Measurements from ENCODE around the gene PRPS1L1.

PRPS1L1 gene

GRCh38 chr7:18030758-18031157 lies 3.1 kb upstream of the PRPS1L1 start:
- TF ChIP-seq CTCF (IDR thresholded peaks at IDR 0.05) = no peak
- H3K36me3 ChIP-seq = no peaks in the 10 kb centered on the region

DNA sequence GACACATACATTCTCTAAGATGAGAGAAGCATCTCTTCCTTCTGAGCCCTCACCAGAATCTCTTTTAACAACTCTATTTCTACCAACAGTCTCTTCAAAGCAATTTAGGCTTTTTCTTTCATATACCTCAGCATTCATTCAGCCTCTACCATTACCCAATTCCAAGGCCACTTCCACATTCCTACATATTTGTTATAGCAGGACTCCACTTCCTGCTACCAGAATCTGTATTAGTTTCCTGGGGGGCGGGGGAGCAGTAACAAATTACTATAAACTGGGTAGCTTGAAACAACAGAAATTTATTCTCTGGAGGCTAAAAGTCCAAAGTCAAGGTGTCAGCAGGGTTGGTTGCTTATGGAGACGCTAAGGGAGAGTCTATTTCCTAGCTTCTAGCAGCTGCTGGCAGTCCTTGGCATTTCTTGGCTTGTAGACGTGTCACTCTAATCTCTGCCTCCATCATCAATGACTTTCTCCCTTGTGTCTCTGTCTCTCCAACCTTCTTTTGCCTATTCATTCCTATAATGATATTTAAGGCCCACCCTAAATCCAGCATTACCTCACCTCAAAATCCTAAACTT lies 7.4 kb downstream of the PRPS1L1 start:
- no peak overlapping the region for H3K4me3 ChIP-seq (ENCODE audit: low read depth in 1 of 2, low read length in 1 of 2)
- TF ChIP-seq CTCF (IDR thresholded peaks at IDR 0.05) = no peak
- no peaks in the 10 kb centered on the region for H3K36me3 ChIP-seq
- H3K27me3 ChIP-seq = no peaks in the 10 kb centered on the region
- no peak overlapping the region for H3K27ac ChIP-seq
- H3K9me3 ChIP-seq = no peaks in the 10 kb centered on the region
- H3K4me1 ChIP-seq (ENCODE audit: control insufficient read depth in 1 of 2, insufficient read depth in 1 of 2, low read depth in 1 of 2, low read length in 1 of 2) = no peaks in the 10 kb centered on the region

More at GRCh38 chr7:18030758-18031157, 3.1 kb upstream of the PRPS1L1 start:
- no peak overlapping the region for H3K4me3 ChIP-seq (ENCODE audit: low read depth in 1 of 2, low read length in 1 of 2)
- H3K9me3 ChIP-seq = no peaks in the 10 kb centered on the region
- H3K4me1 ChIP-seq (ENCODE audit: control insufficient read depth in 1 of 2, insufficient read depth in 1 of 2, low read depth in 1 of 2, low read length in 1 of 2) = no peaks in the 10 kb centered on the region
- H3K27ac ChIP-seq = no peak overlapping the region
- no peaks in the 10 kb centered on the region for H3K27me3 ChIP-seq

GRCh38 chr7:18019555-18019954 lies 8.1 kb downstream of the PRPS1L1 start:
- no peaks in the 10 kb centered on the region for H3K9me3 ChIP-seq
- H3K4me1 ChIP-seq (ENCODE audit: control insufficient read depth in 1 of 2, insufficient read depth in 1 of 2, low read depth in 1 of 2, low read length in 1 of 2) = no peaks in the 10 kb centered on the region
- H3K27me3 ChIP-seq = no peaks in the 10 kb centered on the region
- H3K36me3 ChIP-seq = no peaks in the 10 kb centered on the region
- TF ChIP-seq CTCF (IDR thresholded peaks at IDR 0.05) = no peak
- no peak overlapping the region for H3K4me3 ChIP-seq (ENCODE audit: low read depth in 1 of 2, low read length in 1 of 2)
- H3K27ac ChIP-seq = no peak overlapping the region

DNA sequence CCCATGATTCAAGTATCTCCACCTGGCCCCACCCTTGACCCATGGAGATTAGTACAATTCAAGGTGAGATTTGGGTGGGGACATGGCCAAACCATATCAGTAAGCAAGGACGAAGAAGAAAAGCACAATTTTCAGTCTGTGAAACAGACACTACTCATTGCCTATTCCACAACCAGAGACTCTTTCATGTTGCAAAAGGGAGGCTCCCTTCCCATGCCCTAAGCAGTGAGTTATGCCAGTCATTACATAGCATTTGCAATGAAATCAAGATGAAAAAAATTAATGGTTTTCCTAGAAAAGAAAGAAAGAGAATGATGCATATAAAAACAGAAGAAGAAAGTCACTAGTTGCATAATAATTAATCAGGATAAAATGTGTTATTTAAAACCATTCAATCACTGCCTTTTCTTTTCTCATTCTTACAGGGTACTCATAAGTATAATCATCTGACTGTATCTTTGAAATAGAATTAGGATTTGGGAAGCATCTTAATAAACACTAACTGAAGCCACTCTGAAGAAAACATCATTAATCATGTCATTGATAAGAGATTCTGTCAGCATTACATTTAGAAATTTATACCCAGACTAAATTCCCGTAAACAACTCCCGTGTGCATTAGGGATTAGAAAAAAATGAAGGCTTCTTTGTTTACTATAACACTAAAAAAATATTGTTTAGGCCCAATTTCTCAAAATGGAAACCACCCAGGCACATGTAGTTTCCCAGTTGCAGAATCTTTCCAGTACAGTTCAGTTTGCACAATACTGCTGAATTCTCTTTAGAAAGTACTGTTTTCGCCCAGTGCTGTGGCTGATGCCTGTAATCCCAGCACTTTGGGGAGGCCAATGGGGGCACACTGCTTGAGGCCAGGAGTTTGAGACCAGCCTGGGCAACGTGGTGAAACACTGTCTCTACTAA lies 9.1 kb downstream of the PRPS1L1 start:
- Histone ChIP-seq H3K4me1 (ENCODE audit: control insufficient read depth in 1 of 2, insufficient read depth in 1 of 2, low read depth in 1 of 2, low read length in 1 of 2) (no peaks in the 10 kb centered on the region), H3K27me3 (no peaks in the 10 kb centered on the region), H3K27ac (no peak overlapping the region), H3K9me3 (no peaks in the 10 kb centered on the region), H3K36me3 (no peaks in the 10 kb centered on the region), H3K4me3 (ENCODE audit: low read depth in 1 of 2, low read length in 1 of 2) (no peak overlapping the region)
- no peak for TF ChIP-seq CTCF (IDR thresholded peaks at IDR 0.05)

DNA sequence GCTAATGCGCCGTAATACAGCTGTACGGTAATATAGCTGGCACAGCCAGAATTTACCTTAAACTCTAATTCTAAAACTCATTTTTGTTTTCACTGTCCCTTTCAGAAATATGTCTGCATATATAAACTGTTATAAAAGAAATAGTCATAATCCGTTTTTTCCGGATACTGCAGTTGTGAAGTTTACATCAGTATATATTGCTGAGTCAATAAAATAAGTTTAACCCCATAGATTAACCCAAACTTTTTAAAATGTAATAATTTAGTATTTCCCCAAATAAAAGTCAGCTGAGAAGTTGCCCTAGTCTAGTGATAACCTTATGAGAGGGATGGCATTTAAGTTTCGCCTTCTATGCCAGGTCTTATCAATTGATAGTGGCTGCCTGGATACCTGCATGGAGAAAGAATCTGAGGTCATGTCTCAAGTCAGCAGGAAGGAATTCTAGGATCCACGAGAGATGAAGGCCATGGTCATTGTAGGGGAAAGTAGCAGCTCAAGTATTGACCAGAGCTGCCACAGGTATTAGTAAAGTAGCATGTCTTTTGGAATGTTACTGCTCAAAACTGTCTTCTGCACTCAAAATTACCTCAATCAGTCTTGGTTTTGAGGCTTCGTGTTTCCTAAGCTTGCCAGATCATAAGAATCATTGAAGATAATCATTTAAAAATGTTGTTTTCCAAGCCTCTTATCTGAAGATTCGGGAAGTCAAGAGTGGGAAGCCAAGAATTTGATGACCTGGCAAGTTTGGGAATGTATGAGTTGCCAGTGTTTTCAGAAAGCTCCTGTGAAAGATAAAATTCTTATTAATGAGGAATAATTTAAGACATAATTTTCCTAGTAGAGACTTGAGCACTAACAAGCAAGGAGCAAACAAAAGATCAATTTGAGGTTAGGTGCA lies 10.8 kb downstream of the PRPS1L1 start:
- Histone ChIP-seq H3K9me3 (no peaks in the 10 kb centered on the region), H3K4me1 (ENCODE audit: control insufficient read depth in 1 of 2, insufficient read depth in 1 of 2, low read depth in 1 of 2, low read length in 1 of 2) (no peaks in the 10 kb centered on the region), H3K27ac (no peak overlapping the region), H3K4me3 (ENCODE audit: low read depth in 1 of 2, low read length in 1 of 2) (no peak overlapping the region), H3K36me3 (no peaks in the 10 kb centered on the region), H3K27me3 (no peaks in the 10 kb centered on the region)
- no peak for TF ChIP-seq CTCF (IDR thresholded peaks at IDR 0.05)
